Naive thymus-derived CD4-positive, alpha-beta T cell (primary cell): ENCODE data around the gene NEUROG1. TPM values are rescaled to one million over a fixed set of nuclear protein-coding genes. Genes with fewer than 3 reads are reported as not detected.

Source experiments
- polyA plus RNA-seq, 2 donors: library from polyadenylated mRNA; unstranded; fragments of 300-500 nt; fragmentation: Illumina TruSeq; gene quantifications; one replicate each; pipeline ENCODE4 v1.2.3, GENCODE V29; 2021
- total RNA-seq, 6 experiments: library from RNA in 5 of 6; stranded (reverse) in 5 of 6; gene quantifications; 1 replicate in 5 of 6; 2 replicates in 1 of 6; pipeline ENCODE4 v1.2.3 and lab custom pipeline; 2021 to 2026

Gene NEUROG1
- total and polyA plus RNA-seq, 7 experiments from 2014 or later: not detected

Other genes with a start within 250 kb of the NEUROG1 start
- 100 to 1,000 TPM; 109 to 288 (median 140) TPM for gene MACROH2A1, start 136.7 kb downstream of the NEUROG1 start, total RNA-seq
- 100 to 1,000 TPM; 123 to 133 TPM for gene MACROH2A1, start 136.7 kb downstream of the NEUROG1 start, polyA plus RNA-seq
- gene DCANP1, start 88.6 kb downstream of the NEUROG1 start, total RNA-seq: under 1 TPM in 2 of 5 experiments, not detected in 3; 0.16 to 0.59 TPM
- gene DCANP1, start 88.6 kb downstream of the NEUROG1 start, polyA plus RNA-seq: not detected
- 1 to 10 TPM in 1 of 5 experiments, under 1 TPM in 2, not detected in 2; 0.05 to 1.1 (median 0.08) TPM for gene TIFAB, start 83.6 kb downstream of the NEUROG1 start, total RNA-seq
- not detected for gene TIFAB, start 83.6 kb downstream of the NEUROG1 start, polyA plus RNA-seq
- gene CXCL14, start 43.0 kb upstream of the NEUROG1 start, total RNA-seq: not detected
- gene CXCL14, start 43.0 kb upstream of the NEUROG1 start, polyA plus RNA-seq: not detected